Measurements from ENCODE around the gene NUDT5.
A peak's percentile ranks its signal among the peaks of the same experiment; 100 is the strongest.
"Not testable (repeated sequence)": the region's sequence is repeated elsewhere in the genome, so short reads cannot be mapped to it uniquely, and the experiment has no call there.

The NUDT5 gene

DNA sequence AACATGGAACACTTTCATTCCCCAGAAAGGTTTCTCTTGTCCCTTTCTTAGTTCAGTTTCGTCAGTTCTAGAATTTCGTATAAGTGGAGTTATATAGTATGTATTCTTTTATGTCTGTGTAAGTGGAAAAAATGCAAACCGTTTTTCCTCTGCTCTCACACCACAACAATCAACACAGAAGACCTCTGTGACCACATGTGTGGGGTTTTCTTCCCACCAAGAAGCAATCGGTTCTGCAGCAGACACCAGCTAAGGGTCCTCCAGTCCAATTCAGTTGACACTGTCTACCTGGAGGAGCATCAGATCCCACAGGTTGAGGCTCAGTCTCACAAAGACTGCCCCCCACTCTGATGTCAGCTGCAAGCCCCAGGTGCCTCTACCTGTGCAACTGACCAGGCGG is 6.5 kb upstream of the NUDT5 start:
- DNase-seq (ENCODE audit: low spot score) = no peak

- DNase-seq (ENCODE audit: low spot score) = no peak
Observed at GRCh38 chr10:12201543-12201942, 5.9 kb upstream of the NUDT5 start.

DNA sequence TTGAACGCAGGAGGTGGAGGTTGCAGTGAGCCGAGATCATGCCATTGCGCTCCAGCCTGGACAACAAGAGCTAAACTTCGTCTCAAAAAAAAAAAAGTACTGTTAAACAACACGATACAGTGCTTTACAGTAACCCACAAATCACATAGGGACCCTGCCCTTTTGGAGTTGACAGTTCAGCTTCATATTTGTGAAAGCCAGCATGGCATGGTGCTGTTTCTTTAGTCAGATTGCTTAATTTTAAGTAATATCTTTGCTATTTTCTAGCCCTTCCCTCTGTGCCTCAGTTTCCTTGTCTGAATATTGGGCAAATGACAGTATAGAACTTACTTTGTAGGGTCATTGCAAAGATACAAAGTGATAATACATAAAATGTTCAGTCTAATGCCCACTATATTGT is 5.2 kb upstream of the NUDT5 start:
- DNase-seq (ENCODE audit: low spot score) = no peak

- no peak for DNase-seq (ENCODE audit: low spot score)
Observed at GRCh38 chr10:12198156-12198555, 2.5 kb upstream of the NUDT5 start.

GRCh38 chr10:12196531-12197211 is 980 bp upstream of the NUDT5 start:
- no peak for DNase-seq (ENCODE audit: low spot score)

DNA sequence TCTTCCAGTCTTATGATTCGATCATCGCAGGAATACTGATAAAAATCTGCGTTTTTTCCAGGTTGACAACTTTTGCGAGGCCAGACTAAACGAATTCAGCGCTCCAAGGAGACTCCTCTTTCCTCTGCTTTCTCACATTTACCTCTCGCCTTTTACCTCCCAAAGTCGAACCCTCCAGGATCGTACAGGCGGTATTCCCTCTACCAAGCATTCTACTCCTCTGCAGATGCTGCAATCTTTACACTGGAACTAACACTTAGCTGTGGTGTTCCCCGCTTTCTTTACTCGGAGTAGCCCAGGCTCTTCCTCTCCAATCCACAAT is 449 bp downstream of the NUDT5 start:
- no peak for DNase-seq (ENCODE audit: low spot score)

DNA sequence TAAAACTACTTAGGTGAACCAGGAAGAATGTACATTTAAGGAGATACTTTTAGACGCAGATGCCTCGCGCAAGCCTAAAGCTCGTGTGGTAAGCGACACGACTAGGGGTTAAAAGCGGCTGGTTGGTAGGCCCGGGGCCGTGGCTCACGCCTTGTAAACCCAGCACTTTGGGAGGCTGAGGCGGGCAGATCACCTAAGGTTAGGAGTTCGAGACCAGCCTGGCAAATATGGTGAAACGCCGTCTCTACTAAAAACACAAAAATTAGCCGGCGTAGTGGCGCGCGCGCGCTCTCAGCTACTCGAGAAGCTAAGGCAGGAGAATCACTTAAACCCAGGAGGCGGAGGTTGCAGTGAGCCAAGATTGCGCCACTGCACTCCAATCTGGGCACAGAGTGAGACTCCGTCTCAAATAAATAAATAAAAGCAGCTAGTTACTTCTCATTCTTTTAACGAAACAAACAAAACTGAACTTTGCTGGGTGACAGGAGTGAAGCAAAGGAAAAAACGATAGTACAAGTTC is 879 bp downstream of the NUDT5 start:
- DNase-seq (ENCODE audit: low spot score) = no peak

- DNase-seq (ENCODE audit: low spot score) = no peak
Observed at GRCh38 chr10:12193193-12193592, 2.5 kb downstream of the NUDT5 start.

DNA sequence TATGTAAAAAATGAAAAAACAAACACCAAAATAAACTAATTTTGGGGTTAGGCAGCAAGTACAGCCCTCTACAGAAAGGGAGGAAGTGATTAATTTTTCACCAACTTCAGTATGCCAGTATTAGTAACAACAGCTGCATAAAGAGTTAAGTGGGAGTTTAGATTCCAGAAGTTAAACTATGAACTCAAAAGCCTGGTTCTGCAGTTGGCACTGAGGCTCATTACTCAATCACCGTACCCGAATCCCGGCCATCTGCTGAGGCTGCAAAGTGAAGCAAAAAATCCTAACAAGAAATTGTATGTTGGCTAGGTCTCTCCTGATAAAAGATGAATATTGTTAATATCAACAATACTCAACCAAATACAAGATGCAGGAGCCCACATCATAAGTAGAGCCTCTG is 4.0 kb downstream of the NUDT5 start:
- DNase-seq (ENCODE audit: low spot score) = peak; percentile 41

DNA sequence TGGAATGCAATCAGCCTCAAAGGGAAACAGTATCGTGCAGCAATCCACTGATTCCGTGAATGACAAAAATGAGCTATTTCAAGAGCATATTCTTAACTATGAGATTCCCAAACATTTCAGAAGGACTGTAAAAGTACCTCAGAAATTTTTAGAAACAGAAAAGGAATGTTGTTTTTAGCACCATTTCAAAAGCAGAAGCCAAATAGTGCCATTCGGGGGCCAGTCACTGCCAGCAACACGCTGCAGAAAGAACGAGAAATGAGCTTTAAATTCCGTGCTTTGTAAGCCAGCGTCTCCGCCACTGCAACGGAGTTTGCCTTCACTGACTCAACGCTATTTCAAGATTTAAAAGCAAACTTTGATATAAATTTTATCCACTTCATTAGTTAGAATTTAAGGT is 6.3 kb downstream of the NUDT5 start:
- no peak for DNase-seq (ENCODE audit: low spot score)

DNA sequence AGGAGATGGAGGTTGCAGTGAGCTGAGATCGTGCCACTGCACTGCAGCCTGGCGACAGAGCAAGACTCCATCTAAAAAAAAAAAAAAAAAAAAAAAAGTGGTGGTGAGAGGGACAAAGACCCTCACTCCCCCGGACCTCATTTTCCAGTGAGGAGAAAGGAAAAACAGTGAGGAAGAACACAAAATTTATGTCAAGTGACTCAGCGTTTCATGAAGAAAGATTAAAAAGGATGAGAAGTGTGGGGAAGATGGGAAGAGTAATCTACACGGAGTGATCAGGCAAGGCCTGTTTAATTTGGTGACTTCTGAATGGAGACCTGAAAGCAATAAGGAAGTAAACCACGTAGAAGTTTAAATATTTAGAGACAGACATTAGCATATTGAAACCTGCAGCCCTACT is 7.0 kb downstream of the NUDT5 start:
- DNase-seq (ENCODE audit: low spot score) = no peak

- DNase-seq (ENCODE audit: low spot score) = peak; percentile 47
Observed at GRCh38 chr10:12187321-12187905, 8.3 kb downstream of the NUDT5 start.

DNA sequence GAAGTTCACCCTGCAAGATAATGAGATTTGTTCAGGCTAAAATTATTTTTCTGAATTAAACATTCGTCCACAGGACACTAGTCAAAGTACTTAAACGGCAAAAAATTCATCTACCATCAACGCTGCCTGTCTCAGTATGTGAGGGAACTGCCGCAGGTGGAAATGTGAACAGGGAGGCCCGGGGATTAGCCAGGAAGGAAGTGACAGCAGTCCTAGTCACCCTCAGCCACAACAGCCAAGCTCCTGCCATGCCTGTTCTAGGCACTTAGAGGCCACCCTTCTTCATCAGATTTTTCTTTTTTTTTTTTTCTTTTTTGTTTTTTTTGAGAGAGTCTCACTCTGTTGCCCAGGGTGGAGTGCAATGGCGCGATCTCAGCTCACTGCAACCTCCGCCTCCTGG is 9.4 kb downstream of the NUDT5 start:
- peak; percentile 81 for DNase-seq (ENCODE audit: low spot score)

- DNase-seq (ENCODE audit: low spot score) = no peak
Observed at GRCh38 chr10:12184165-12184564, 11.5 kb downstream of the NUDT5 start.

DNA sequence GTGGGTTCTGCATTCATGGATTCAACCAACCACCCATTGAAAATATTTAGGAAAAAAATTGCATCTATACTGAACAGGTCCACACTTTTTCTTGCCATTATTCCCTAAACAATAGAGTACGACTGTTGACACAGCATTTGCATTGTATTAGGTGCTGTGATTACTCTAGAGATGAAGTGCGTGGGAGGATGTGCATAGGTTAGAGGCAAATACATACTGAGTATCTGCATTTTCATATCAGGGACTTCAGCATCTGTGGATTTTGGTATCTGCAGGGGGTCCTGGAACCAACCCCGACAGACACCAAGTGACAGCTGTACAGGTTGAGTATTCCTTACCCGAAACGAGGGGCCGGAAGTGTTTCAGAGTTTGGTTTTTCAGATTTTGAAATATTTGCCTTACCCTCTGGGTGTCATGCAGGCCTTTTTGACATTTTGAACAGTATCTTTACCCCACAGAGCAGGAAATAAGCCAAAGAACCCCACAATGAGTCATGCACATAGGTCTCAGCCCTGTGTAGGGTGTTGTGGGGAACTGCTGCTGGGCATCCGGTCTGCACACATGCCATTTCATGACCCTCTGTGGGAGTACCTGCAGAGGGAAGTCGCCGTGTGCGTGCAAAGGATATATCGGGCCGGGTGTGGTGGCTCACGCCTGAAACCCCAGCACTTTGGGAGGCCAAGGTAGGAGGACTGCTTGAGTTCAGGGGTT is 14.5 kb downstream of the NUDT5 start:
- no peak for DNase-seq (ENCODE audit: low spot score)

- DNase-seq (ENCODE audit: low spot score) = no peak
Observed at GRCh38 chr10:12180221-12180974, 15.3 kb downstream of the NUDT5 start.

DNA sequence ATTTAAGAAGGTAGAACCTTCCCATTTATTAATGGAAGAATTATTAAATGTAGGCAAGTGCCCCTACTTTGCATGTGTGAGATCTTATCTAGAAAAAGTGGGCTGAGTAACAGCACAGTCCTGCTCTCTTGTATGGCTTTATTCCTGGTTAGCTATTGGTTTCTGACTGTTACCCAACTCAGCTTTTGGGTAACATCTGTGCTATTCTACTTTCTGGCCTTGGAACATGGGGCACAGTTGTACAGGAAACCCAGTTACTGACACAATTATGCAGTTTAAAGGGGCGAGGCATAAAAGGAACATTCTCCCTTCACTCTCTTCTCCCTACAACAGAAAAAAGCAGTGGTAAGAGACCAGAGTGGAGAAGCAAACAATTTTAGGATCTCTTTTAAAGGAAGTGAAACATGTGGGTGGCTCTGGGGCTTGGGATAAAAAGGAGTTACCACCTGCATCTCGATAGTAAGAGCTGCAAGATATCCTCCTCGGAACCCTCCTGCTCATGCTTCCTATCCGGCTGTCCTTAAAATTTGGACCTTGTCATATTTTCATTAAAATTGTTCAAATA is 16.0 kb downstream of the NUDT5 start:
- no peak for DNase-seq (ENCODE audit: low spot score)

- peak; percentile 89 for DNase-seq (ENCODE audit: low spot score)
Observed at GRCh38 chr10:12177642-12178041, 18.0 kb downstream of the NUDT5 start.

- DNase-seq (ENCODE audit: low spot score) = not testable (repeated sequence)
Observed at GRCh38 chr10:12171512-12171911, 24.2 kb downstream of the NUDT5 start.

GRCh38 chr10:12165999-12166775 is 29.5 kb downstream of the NUDT5 start:
- DNase-seq (ENCODE audit: low spot score) = no peak

- DNase-seq (ENCODE audit: low spot score) = no peak
Observed at GRCh38 chr10:12165036-12165435, 30.7 kb downstream of the NUDT5 start.

- DNase-seq (ENCODE audit: low spot score) = no peak
Observed at GRCh38 chr10:12164085-12164484, 31.6 kb downstream of the NUDT5 start.
